SK-N-SH (cell line): ENCODE results near the gene RARB. TPM values are rescaled to one million over a fixed set of nuclear protein-coding genes. Genes with fewer than 3 reads are reported as not detected.

ENCODE experiments used
- CTCF ChIA-PET: fragments of 300-600, 350-600 bp; formaldehyde crosslinking; extraction: SDS; loops from one replicate; lab custom pipeline; 2021; lab: Yijun Ruan, JAX
- POLR2A ChIA-PET: fragments of 350-600 bp; sonication (Branson Sonifier 250); formaldehyde crosslinking; extraction: SDS; loops from one replicate; lab custom pipeline; 2020; ENCODE audit warnings: antibody characterized with exemption, inconsistent platforms; lab: Yijun Ruan, JAX
- DNase-seq: peaks from one replicate; pipeline ENCODE4 v3.0.0; 2012
- H2AFZ ChIP-seq: fragments of 200-600 bp; sonication (generic); 2 replicates; pipeline ENCODE4 v1.8.1; 2016; ENCODE audit warnings: antibody characterized with exemption, mild to moderate bottlenecking, low read depth
- H3F3A ChIP-seq: fragments of 200-600 bp; sonication (generic); replicated peaks from 2 replicates; pipeline ENCODE3; 2016; ENCODE audit warnings: antibody characterized with exemption, mild to moderate bottlenecking; ENCODE audit not compliant: insufficient read depth
- H3K27ac ChIP-seq, 2 experiments: fragments of 200-500 bp in 1 of 2; fragments of 200-600 bp in 1 of 2; sonication (Bioruptor generic) in 1 of 2; sonication (generic), shearing (Covaris generic) in 1 of 2; 2 replicates each; pipeline versions ENCODE4 v1.5.1 to v1.6.1; 2014 to 2016; ENCODE audit warnings: low read depth in 2 of 2, inconsistent platforms in 1 of 2, low read length in 1 of 2, mild to moderate bottlenecking in 1 of 2, mixed read lengths in 1 of 2
- H3K27me3 ChIP-seq: fragments of 200-600 bp; sonication (generic), shearing (Covaris generic); 2 replicates; pipeline ENCODE4 v1.6.1; 2016; ENCODE audit warnings: mixed run types; ENCODE audit not compliant: insufficient read depth
- H3K36me3 ChIP-seq, 2 experiments: fragments of 200-500 bp in 1 of 2; fragments of 200-600 bp in 1 of 2; sonication (Bioruptor generic) in 1 of 2; sonication (generic) in 1 of 2; replicated peaks in 1 of 2; 2 replicates each; pipeline versions ENCODE3 to v1.5.1; 2014 to 2016; ENCODE audit warnings: low read length in 1 of 2, mild to moderate bottlenecking in 1 of 2; ENCODE audit not compliant: insufficient read depth in 2 of 2, control insufficient read depth in 1 of 2
- H3K4me1 ChIP-seq, 2 experiments: fragments of 200-500 bp in 1 of 2; fragments of 200-600 bp in 1 of 2; sonication (Bioruptor generic) in 1 of 2; sonication (generic), shearing (Covaris generic) in 1 of 2; 2 replicates each; pipeline versions ENCODE4 v1.5.1 to v1.6.1; 2014 to 2016; ENCODE audit warnings: low read depth in 1 of 2, low read length in 1 of 2, mixed run types in 1 of 2; ENCODE audit not compliant: insufficient read depth in 2 of 2, control insufficient read depth in 1 of 2
- H3K4me2 ChIP-seq: fragments of 200-600 bp; sonication (generic), shearing (Covaris generic); 2 replicates; pipeline ENCODE4 v1.6.1; 2017; ENCODE audit warnings: mixed run types
- H3K4me3 ChIP-seq, 2 experiments: fragments of 200-500 bp in 1 of 2; fragments of 200-600 bp in 1 of 2; sonication (Bioruptor generic) in 1 of 2; sonication (generic), shearing (Covaris generic) in 1 of 2; 2 replicates each; pipeline versions ENCODE4 v1.5.1 to v1.8.1; 2014 to 2016; ENCODE audit warnings: low read depth in 2 of 2, inconsistent platforms in 1 of 2, low read length in 1 of 2, mild to moderate bottlenecking in 1 of 2, mixed read lengths in 1 of 2, moderate library complexity in 1 of 2
- H3K79me2 ChIP-seq: fragments of 200-600 bp; sonication (generic); 2 replicates; pipeline ENCODE4 v1.8.1; 2017; ENCODE audit warnings: mild to moderate bottlenecking; ENCODE audit not compliant: insufficient read depth
- H3K9ac ChIP-seq: fragments of 200-600 bp; sonication (generic); 2 replicates; pipeline ENCODE4 v1.6.1; 2017; ENCODE audit warnings: mixed run types
- H3K9me2 ChIP-seq: fragments of 200-600 bp; sonication (generic); 2 replicates; pipeline ENCODE4 v1.6.1; 2017; ENCODE audit warnings: mixed run types
- H3K9me3 ChIP-seq: fragments of 200-600 bp; sonication (generic); 2 replicates; pipeline ENCODE4 v1.6.1; 2017; ENCODE audit warnings: mixed run types, mild to moderate bottlenecking, moderate library complexity
- H4K20me1 ChIP-seq: fragments of 200-600 bp; sonication (generic); 2 replicates; pipeline ENCODE4 v1.6.1; 2017; ENCODE audit warnings: mild to moderate bottlenecking, mixed run types; ENCODE audit not compliant: insufficient read depth
- CHD2 ChIP-seq: fragments of 150-350 bp; IDR thresholded peaks from 2 replicates; pipeline ENCODE4 v1.6.1; 2018; ENCODE audit warnings: low read length; ENCODE audit not compliant: partially characterized antibody
- ELF1 ChIP-seq: IDR thresholded peaks from 2 replicates; pipeline ENCODE4 v1.4.0; 2012
- FOSL2 ChIP-seq: IDR thresholded peaks from 2 replicates; pipeline ENCODE4 v1.4.0; 2012; ENCODE audit warnings: low read depth, mild to moderate bottlenecking, moderate library complexity, borderline replicate concordance
- FOXJ3 ChIP-seq: sonication (generic); formaldehyde crosslinking; IDR thresholded peaks from 2 replicates; pipeline ENCODE4 v1.5.1; 2020; ENCODE audit warnings: mild to moderate bottlenecking, missing genetic modification reagents
- IRF3 ChIP-seq: fragments of 150-350 bp; IDR thresholded peaks from 2 replicates; pipeline ENCODE4 v1.6.1; 2016; ENCODE audit warnings: mild to moderate bottlenecking, low read depth, low read length
- JUND ChIP-seq: IDR thresholded peaks from 2 replicates; pipeline ENCODE4 v1.4.0; 2012
- MEF2A ChIP-seq: IDR thresholded peaks from 2 replicates; pipeline ENCODE4 v1.4.0; 2012; ENCODE audit warnings: low read depth, borderline replicate concordance
- MXI1 ChIP-seq: IDR thresholded peaks from 2 replicates; pipeline ENCODE4 v1.6.1; 2012; ENCODE audit warnings: mild to moderate bottlenecking, low read depth, low read length, improper control_type of control experiment
- NRF1 ChIP-seq: IDR thresholded peaks from 2 replicates; pipeline ENCODE4 v1.6.1; 2012; ENCODE audit warnings: low read depth, mild to moderate bottlenecking, low read length
- PBX3 ChIP-seq: IDR thresholded peaks from 2 replicates; pipeline ENCODE4; 2012
- RFX5 ChIP-seq: IDR thresholded peaks from 2 replicates; pipeline ENCODE4 v1.6.1; 2012; ENCODE audit warnings: mild to moderate bottlenecking, improper control_type of control experiment, low read length
- TEAD4 ChIP-seq: IDR thresholded peaks from 2 replicates; pipeline ENCODE4 v1.4.0; 2012; ENCODE audit warnings: mild to moderate bottlenecking, borderline replicate concordance; ENCODE audit not compliant: insufficient read depth
- USF1 ChIP-seq: IDR thresholded peaks from 2 replicates; pipeline ENCODE4 v1.4.0; 2012; ENCODE audit warnings: low read depth, borderline replicate concordance
- ZBTB33 ChIP-seq: IDR thresholded peaks from 2 replicates; pipeline ENCODE4 v1.4.0; 2012; ENCODE audit warnings: low read depth, borderline replicate concordance
- WGBS: methylation state at CpG from one replicate; pipeline ENCODE4 v1.1.6; 2017; ENCODE audit warnings: low lambda C conversion rate; 5-methylcytosine and 5-hydroxymethylcytosine counted together
- polyA plus RNA-seq, 3 experiments: library from polyadenylated mRNA; depleted of rRNA; stranded (reverse); fragments of >200 nt; gene quantifications; 2 replicates each; pipeline ENCODE4 v1.2.3, GENCODE V29; 2012
- TF ChIP-seq, protein P1 (sequence below): fragments of 150-350 bp; IDR thresholded peaks from 2 replicates; pipeline ENCODE4 v1.6.1; 2017; ENCODE audit warnings: antibody characterized with exemption, low read length, low read depth, borderline replicate concordance
- TF ChIP-seq, protein P2 (sequence below): fragments of 200-600 bp; sonication (generic); IDR thresholded peaks from 2 replicates; pipeline ENCODE4 v1.6.1; 2017; ENCODE audit warnings: antibody characterized with exemption, mild to moderate bottlenecking, moderate library complexity

RARB gene
- polyA plus RNA-seq, 1 of the 3 experiments (the other 2 are of a cell fraction) = 10.7 TPM

- TF ChIP-seq MEF2A (no peak), RFX5 (no peak), PBX3 (no peak), ELF1 (no peak), JUND (no peak), USF1 (no peak)
These were observed 34.4 kb downstream of the RARB start (continued) for GRCh38 chr3:25462495-25462894.

- no peaks in the 10 kb centered on the region for H3K9me3 ChIP-seq
These were observed 35.9 kb downstream of the RARB start for GRCh38 chr3:25463836-25464418.

More at GRCh38 chr3:25463836-25464418, 35.9 kb downstream of the RARB start:
- TF ChIP-seq IRF3 = no peak
- TF ChIP-seq CHD2 = no peak
- TF ChIP-seq, protein P1, sequence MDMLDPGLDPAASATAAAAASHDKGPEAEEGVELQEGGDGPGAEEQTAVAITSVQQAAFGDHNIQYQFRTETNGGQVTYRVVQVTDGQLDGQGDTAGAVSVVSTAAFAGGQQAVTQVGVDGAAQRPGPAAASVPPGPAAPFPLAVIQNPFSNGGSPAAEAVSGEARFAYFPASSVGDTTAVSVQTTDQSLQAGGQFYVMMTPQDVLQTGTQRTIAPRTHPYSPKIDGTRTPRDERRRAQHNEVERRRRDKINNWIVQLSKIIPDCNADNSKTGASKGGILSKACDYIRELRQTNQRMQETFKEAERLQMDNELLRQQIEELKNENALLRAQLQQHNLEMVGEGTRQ = no peak
- no peak for TF ChIP-seq MXI1
- TF ChIP-seq, protein P2, sequence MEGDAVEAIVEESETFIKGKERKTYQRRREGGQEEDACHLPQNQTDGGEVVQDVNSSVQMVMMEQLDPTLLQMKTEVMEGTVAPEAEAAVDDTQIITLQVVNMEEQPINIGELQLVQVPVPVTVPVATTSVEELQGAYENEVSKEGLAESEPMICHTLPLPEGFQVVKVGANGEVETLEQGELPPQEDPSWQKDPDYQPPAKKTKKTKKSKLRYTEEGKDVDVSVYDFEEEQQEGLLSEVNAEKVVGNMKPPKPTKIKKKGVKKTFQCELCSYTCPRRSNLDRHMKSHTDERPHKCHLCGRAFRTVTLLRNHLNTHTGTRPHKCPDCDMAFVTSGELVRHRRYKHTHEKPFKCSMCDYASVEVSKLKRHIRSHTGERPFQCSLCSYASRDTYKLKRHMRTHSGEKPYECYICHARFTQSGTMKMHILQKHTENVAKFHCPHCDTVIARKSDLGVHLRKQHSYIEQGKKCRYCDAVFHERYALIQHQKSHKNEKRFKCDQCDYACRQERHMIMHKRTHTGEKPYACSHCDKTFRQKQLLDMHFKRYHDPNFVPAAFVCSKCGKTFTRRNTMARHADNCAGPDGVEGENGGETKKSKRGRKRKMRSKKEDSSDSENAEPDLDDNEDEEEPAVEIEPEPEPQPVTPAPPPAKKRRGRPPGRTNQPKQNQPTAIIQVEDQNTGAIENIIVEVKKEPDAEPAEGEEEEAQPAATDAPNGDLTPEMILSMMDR = no peak
- no peak for TF ChIP-seq PBX3
- TF ChIP-seq NRF1 = no peak
- no peak for TF ChIP-seq FOXJ3 (CRISPR knock-in tag)
- no peak for TF ChIP-seq FOSL2
- TF ChIP-seq ZBTB33 = no peak
- TF ChIP-seq TEAD4 = no peak
- no peak for TF ChIP-seq ELF1
- Histone ChIP-seq H3F3A (peaks cover 6% of the 10 kb centered on the region), H3K79me2 (peaks cover 46% of the 10 kb centered on the region; the same call in 1 of the 2 replicates), H3K27me3 (no peaks in the 10 kb centered on the region), H3K27ac (no peak overlapping the region), H3K4me1 (peaks cover 15 to 25% of the 10 kb centered on the region in 2 experiments), H4K20me1 (no peaks in the 10 kb centered on the region), H3K4me2 (no peak overlapping the region), H2AFZ (no peak overlapping the region), H3K9me2 (no peaks in the 10 kb centered on the region), H3K9ac (no peak overlapping the region), H3K36me3 (peaks cover 0 to 8% of the 10 kb centered on the region in 2 experiments), H3K4me3 (no peak overlapping the region)
- no peak for DNase-seq
- 97% methylated on average over 3 of the region's 3 CpGs for WGBS
- CTCF ChIA-PET = interaction anchor here (1.5 to 2.9 kb wide), 3 partner anchors 9 to 33 kb away, joined by 3 to 7 read pairs (median 4); no protein-coding TSS in a partner anchor
- POLR2A ChIA-PET = no interaction called here
